ENCODE measurements around the gene RBM28. TPM values are rescaled to one million over a fixed set of nuclear protein-coding genes. Genes with fewer than 3 reads are reported as not detected.

RBM28 gene
- polyA plus RNA-seq, 2 of the 4 experiments (the other 2 are of a cell fraction), result 77.3 to 79.5 TPM

- Histone ChIP-seq H3K9me3 (no peaks in the 10 kb centered on the region), H3K27ac (no peak overlapping the region), H3K4me1 (no peaks in the 10 kb centered on the region), H3K4me2 (no peak overlapping the region), H3K4me3 (no peak overlapping the region)
- POLR2A ChIA-PET, result interaction anchor here (1.1 kb wide), 1 partner anchor 8 kb away, joined by 3 read pairs; the partner anchor contains the start of gene RBM28
- ATAC-seq (no peak), FAIRE-seq (no peak), DNase-seq (ENCODE audit: low read depth in 1 of 2, low spot score in 1 of 2) (no peak)
- CTCF ChIA-PET, result interaction anchor here (1.7 kb wide), 1 partner anchor 12 kb away, joined by 8 read pairs; no protein-coding TSS in a partner anchor
- TF ChIP-seq JUN (IDR thresholded peaks at IDR 0.05), result no peak
- TF ChIP-seq CTCF (IDR thresholded peaks at IDR 0.05), result no peak
- TF ChIP-seq RCOR1 (IDR thresholded peaks at IDR 0.05; ENCODE audit: low read depth, low read length), result no peak
- TF ChIP-seq HOXB13 (CRISPR knock-in tag; IDR thresholded peaks at IDR 0.05; ENCODE audit: low read depth), result no peak
- TF ChIP-seq MAX (IDR thresholded peaks at IDR 0.05), result no peak
- no peak for TF ChIP-seq ZFP36 (IDR thresholded peaks at IDR 0.05; ENCODE audit: borderline replicate concordance, partially characterized antibody)
- no peak for TF ChIP-seq BHLHE40 (IDR thresholded peaks at IDR 0.05; ENCODE audit: low read depth, low read length)
- no peak for TF ChIP-seq HOXB5 (CRISPR knock-in tag; IDR thresholded peaks at IDR 0.05)
- 92% methylated on average over 3 of the region's 3 CpGs for whole genome bisulfite sequencing (ENCODE audit: missing lambda C conversion rate)
These were observed 8.0 kb downstream of the RBM28 start for GRCh38 chr7:128335730-128336129.

- Histone ChIP-seq H3K9me3 (no peaks in the 10 kb centered on the region), H3K4me3 (no peak overlapping the region), H3K4me1 (no peaks in the 10 kb centered on the region), H3K4me2 (no peak overlapping the region), H3K27ac (no peak overlapping the region)
- DNase-seq (ENCODE audit: low read depth in 1 of 2, low spot score in 1 of 2) (no peak), FAIRE-seq (no peak), ATAC-seq (no peak)
- 87% methylated on average over 9 of the region's 9 CpGs for WGBS (ENCODE audit: missing lambda C conversion rate)
- ChIA-PET POLR2A (no interaction called here), CTCF (interaction anchor here (0.9 to 1.4 kb wide), 3 partner anchors 17 to 74 kb away, joined by 4 read pairs; partner anchors contain the start of gene PRRT4)
- TF ChIP-seq JUNB (IDR thresholded peaks at IDR 0.05) (no peak), NR3C1 (IDR thresholded peaks at IDR 0.05) (no peak)
These were observed 19.4 kb downstream of the RBM28 start for GRCh38 chr7:128324368-128324680.

- no peak overlapping the region for H3K4me2 ChIP-seq
- no peak for TF ChIP-seq FOSB (CRISPR knock-in tag; IDR thresholded peaks at IDR 0.05)
- TF ChIP-seq ESRRA (IDR thresholded peaks at IDR 0.05; ENCODE audit: borderline replicate concordance, low read length), result no peak
- no peak for TF ChIP-seq PBX3 (IDR thresholded peaks at IDR 0.05)
- TF ChIP-seq HMGXB4 (CRISPR knock-in tag; IDR thresholded peaks at IDR 0.05; ENCODE audit: borderline replicate concordance), result no peak
- no peak for TF ChIP-seq PHF8 (IDR thresholded peaks at IDR 0.05; ENCODE audit: borderline replicate concordance, low read depth)
- no peak for FAIRE-seq
- no peaks in the 10 kb centered on the region for H3K4me1 ChIP-seq
- no peak for DNase-seq (ENCODE audit: low read depth in 1 of 2, low spot score in 1 of 2)
- H3K27ac ChIP-seq, result no peak overlapping the region
- WGBS (ENCODE audit: missing lambda C conversion rate), result 87% methylated on average over 10 of the region's 10 CpGs
- ChIA-PET POLR2A (no interaction called here), CTCF (interaction anchor here (1.1 kb wide), 1 partner anchor 74 kb away, joined by 4 read pairs; no protein-coding TSS in a partner anchor)
- H3K9me3 ChIP-seq, result no peaks in the 10 kb centered on the region
- H3K4me3 ChIP-seq, result no peak overlapping the region
- ATAC-seq, result no peak
These were observed 20.0 kb downstream of the RBM28 start for GRCh38 chr7:128323459-128324367.

Data from A549 (cell line).